Stomach (tissue), 9 donors: ENCODE results near the gene SIRT7. TPM values are rescaled to one million over a fixed set of nuclear protein-coding genes. Genes with fewer than 3 reads are reported as not detected.

Experiments
- DNase-seq, 2 donors: peaks; one replicate each; pipeline versions ENCODE4 v3.0.0 to v3.0.0-alpha.2; 2013 to 2019
- H3K27ac ChIP-seq, 5 donors: fragments of 200-600 bp in 4 of 5; sonication (generic) in 4 of 5; one replicate each; pipeline ENCODE4 v1.5.1; 2013 to 2019; ENCODE audit warnings: mild to moderate bottlenecking in 1 of 5, moderate library complexity in 1 of 5
- H3K27me3 ChIP-seq, 3 donors: fragments of 200-600 bp; sonication (generic); one replicate each; pipeline ENCODE4 v1.5.1; 2017 to 2019; ENCODE audit warnings: mixed run types in 1 of 3
- H3K36me3 ChIP-seq, 4 donors: fragments of 200-600 bp; sonication (generic); 1 replicate in 3 of 4; 2 replicates in 1 of 4; pipeline ENCODE4 v1.5.1; 2016 to 2019
- H3K4me1 ChIP-seq, 4 donors: fragments of 200-600 bp; sonication (generic); one replicate each; pipeline ENCODE4 v1.5.1; 2016 to 2019
- H3K4me3 ChIP-seq, 4 donors: fragments of 200-600 bp; sonication (generic) in 3 of 4; one replicate each; pipeline ENCODE4 v1.5.1; 2016 to 2019; ENCODE audit warnings: mild to moderate bottlenecking in 1 of 4
- H3K9me3 ChIP-seq, 4 donors: fragments of 200-600 bp; sonication (generic); one replicate each; pipeline ENCODE4 v1.5.1; 2016 to 2019
- CTCF ChIP-seq, 7 experiments: fragments of 450-650 bp in 4 of 7; fragments of 200-600 bp in 3 of 7; sonication (generic) in 3 of 7; IDR thresholded peaks; one replicate each; pipeline ENCODE4 v1.5.1; 2016 to 2019; ENCODE audit warnings: antibody characterized with exemption in 7 of 7, control low read depth in 2 of 7, mild to moderate bottlenecking in 1 of 7
- EP300 ChIP-seq: sonication (generic); formaldehyde crosslinking; IDR thresholded peaks from one replicate; pipeline ENCODE4 v1.6.1; 2017; ENCODE audit warnings: antibody characterized with exemption
- POLR2A ChIP-seq, 4 donors: fragments of 450-650 bp; IDR thresholded peaks; one replicate each; pipeline ENCODE4 v1.6.1; 2016; ENCODE audit warnings: antibody characterized with exemption in 4 of 4, control low read depth in 2 of 4, mild to moderate bottlenecking in 1 of 4, moderate library complexity in 1 of 4
- POLR2AphosphoS5 ChIP-seq, 3 donors: sonication (generic); formaldehyde crosslinking; IDR thresholded peaks; one replicate each; pipeline ENCODE4 v1.6.1; 2016; ENCODE audit warnings: antibody characterized with exemption in 3 of 3
- WGBS, 5 donors: extraction: QIAGEN DNeasy Blood & Tissue Kit in 3 of 5; methylation state at CpG; one replicate each; pipeline versions ENCODE4 v1.1.5 to v1.1.7; 2013 to 2018; 5-methylcytosine and 5-hydroxymethylcytosine counted together
- intact Hi-C: fragments of 100-400 bp; cut with DNase I; formaldehyde crosslinking; loops from one replicate; pipeline ENCODE4 v1.15.1; 2023; ENCODE audit warnings: low total_unique reads
- polyA plus RNA-seq, 3 donors: library from polyadenylated mRNA; stranded (reverse); fragments of 200-250 nt; gene quantifications; one replicate each; pipeline ENCODE4 v1.2.3, GENCODE V29; 2013
- total RNA-seq, 5 donors: library from RNA; depleted of rRNA; stranded (reverse); fragments of >200 nt; gene quantifications; one replicate each; pipeline versions ENCODE4 v1.1.0 to v1.2.3, GENCODE V29; 2014 to 2016
- donor health status: healthy with polysubstance abuse.
- donor health status: Bipolar disorder and iron deficiency.
- donor health status: healthy.

Gene SIRT7
- total and polyA plus RNA-seq, 8 donors: 18.2 to 128 (median 45.5) TPM

- no peaks in the 10 kb centered on the region for H3K9me3 ChIP-seq
- peaks cover 0 to 8% (median 2%) of the 10 kb centered on the region in 4 donors for H3K36me3 ChIP-seq
- WGBS, 5 donors: 91 to 94% (median 92%) methylated on average over 14 to 38 of the region's 38 CpGs
- H3K4me1 ChIP-seq: peaks cover 9 to 41% (median 25%) of the 10 kb centered on the region in 4 donors
- intact Hi-C loops: no loop called here
- H3K27ac ChIP-seq: no peak overlapping the region
- H3K4me3 ChIP-seq: no peak overlapping the region
- TF ChIP-seq CTCF (IDR thresholded peaks at IDR 0.05) (no peak), EP300 (no peak), POLR2AphosphoS5 (IDR thresholded peaks at IDR 0.05) (no peak), POLR2A (IDR thresholded peaks at IDR 0.05) (no peak)
- DNase-seq: no peak
- peaks cover 0 to 36% (median 0%) of the 10 kb centered on the region in 3 donors for H3K27me3 ChIP-seq
Measured at GRCh38 chr17:81934850-81935708, 17.1 kb upstream of the SIRT7 start.

DNA sequence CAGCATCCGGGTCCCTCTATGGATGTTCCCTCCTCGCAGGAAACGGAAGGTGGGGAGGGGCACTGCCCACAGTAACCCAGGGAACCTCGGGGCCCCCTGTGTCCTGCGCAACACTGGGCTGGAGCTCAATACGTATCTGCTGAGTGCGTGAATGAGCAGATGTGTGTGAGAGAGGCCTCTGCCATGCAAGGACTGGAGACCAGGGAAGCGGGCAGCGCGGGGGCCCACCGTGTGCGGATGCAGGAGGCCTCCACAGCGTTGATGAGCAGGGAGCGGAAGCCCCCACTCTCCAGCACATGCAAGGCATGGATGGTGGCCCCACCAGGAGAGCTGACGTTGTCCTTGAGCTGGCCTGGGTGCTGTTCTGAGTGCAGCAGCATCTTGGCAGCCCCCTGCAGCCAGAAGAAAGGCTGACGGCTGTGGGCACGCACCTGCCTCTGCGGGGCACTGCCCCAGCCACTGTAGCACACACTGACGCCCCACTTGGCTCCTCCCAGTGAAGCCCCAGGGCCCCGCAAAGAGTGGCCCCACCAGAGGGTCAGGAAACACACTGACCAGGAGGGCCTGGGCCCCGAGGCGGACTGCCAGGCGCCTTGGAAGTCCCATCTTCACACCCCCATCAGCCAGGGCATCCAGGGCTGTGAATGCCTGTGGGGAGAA lies 16.3 kb upstream of the SIRT7 start:
- DNase-seq: no peak
- no peak for TF ChIP-seq CTCF (IDR thresholded peaks at IDR 0.05)
- no peak for TF ChIP-seq POLR2AphosphoS5 (IDR thresholded peaks at IDR 0.05)
- TF ChIP-seq POLR2A (IDR thresholded peaks at IDR 0.05): no peak
- no peak for TF ChIP-seq EP300

DNA sequence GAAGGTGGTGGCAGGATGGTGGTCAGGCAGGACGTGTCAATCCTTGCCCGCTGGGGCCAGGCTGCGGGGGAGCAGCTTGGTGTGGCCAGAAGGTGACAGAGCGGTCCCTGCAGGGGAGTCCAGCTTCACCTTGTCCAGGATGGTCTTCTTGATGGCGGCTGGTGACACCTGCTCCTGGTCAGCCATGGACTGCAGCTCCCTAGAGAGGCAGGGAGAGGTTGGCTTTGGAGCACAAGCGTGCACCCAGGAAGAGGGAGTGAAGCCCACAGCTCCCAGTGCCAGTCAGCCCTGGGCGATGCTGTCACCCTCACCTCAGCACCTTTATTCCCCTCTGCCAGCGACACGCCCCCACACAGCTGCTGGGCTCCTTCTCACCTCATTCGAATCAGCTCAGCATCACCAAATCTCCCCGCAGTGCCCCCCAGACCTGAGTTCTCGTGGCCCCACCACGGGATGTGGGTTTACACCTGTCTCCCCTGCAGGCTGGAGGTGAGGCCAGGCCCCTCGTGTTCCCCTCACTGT lies 15.3 kb upstream of the SIRT7 start:
- Histone ChIP-seq H3K27ac (no peak overlapping the region), H3K36me3 (peaks cover 0 to 8% (median 2%) of the 10 kb centered on the region in 4 donors), H3K9me3 (no peaks in the 10 kb centered on the region), H3K4me3 (no peak overlapping the region), H3K4me1 (peaks cover 17 to 43% (median 34%) of the 10 kb centered on the region in 4 donors), H3K27me3 (peaks cover 0 to 44% (median 6%) of the 10 kb centered on the region in 3 donors)
- WGBS, 5 donors: 86 to 90% (median 88%) methylated on average over 5 to 14 of the region's 14 CpGs
- intact Hi-C loops: no loop called here
- no peak for DNase-seq
- TF ChIP-seq POLR2A (IDR thresholded peaks at IDR 0.05) (no peak), CTCF (IDR thresholded peaks at IDR 0.05) (no peak), EP300 (no peak), POLR2AphosphoS5 (IDR thresholded peaks at IDR 0.05) (no peak)

More for the DNA sequence above, 16.3 kb upstream of the SIRT7 start:
- H3K9me3 ChIP-seq: no peaks in the 10 kb centered on the region
- intact Hi-C loops: no loop called here
- H3K4me3 ChIP-seq: no peak overlapping the region
- H3K4me1 ChIP-seq: peaks cover 9 to 35% (median 25%) of the 10 kb centered on the region in 4 donors
- 85 to 88% (median 87%) methylated on average over 18 to 23 of the region's 23 CpGs for WGBS, 5 donors
- H3K36me3 ChIP-seq: peaks cover 0 to 8% (median 2%) of the 10 kb centered on the region in 4 donors
- no peak overlapping the region for H3K27ac ChIP-seq
- peaks cover 0 to 38% (median 0%) of the 10 kb centered on the region in 3 donors for H3K27me3 ChIP-seq

- H3K27ac ChIP-seq: no peak overlapping the region
- no peak for DNase-seq
- no peaks in the 10 kb centered on the region for H3K9me3 ChIP-seq
- TF ChIP-seq EP300 (no peak), CTCF (IDR thresholded peaks at IDR 0.05) (no peak), POLR2A (IDR thresholded peaks at IDR 0.05) (no peak), POLR2AphosphoS5 (IDR thresholded peaks at IDR 0.05) (no peak)
- H3K4me1 ChIP-seq: peaks cover 22 to 40% (median 34%) of the 10 kb centered on the region in 4 donors
- peaks cover 0 to 8% (median 2%) of the 10 kb centered on the region in 4 donors for H3K36me3 ChIP-seq
- 77 to 88% (median 87%) methylated on average over 9 of the region's 9 CpGs for WGBS, 5 donors
- intact Hi-C loops: no loop called here
- peaks cover 0 to 47% (median 6%) of the 10 kb centered on the region in 3 donors for H3K27me3 ChIP-seq
- no peak overlapping the region for H3K4me3 ChIP-seq
Measured at GRCh38 chr17:81932333-81932983, 14.5 kb upstream of the SIRT7 start.
